HepG2 (cell line): ENCODE data around the gene NME8. TPM values are rescaled to one million over a fixed set of nuclear protein-coding genes. Genes with fewer than 3 reads are reported as not detected.

Experiments used
- BCL3 ChIP-seq: sonication (generic); formaldehyde crosslinking; IDR thresholded peaks from 2 replicates; pipeline ENCODE4 v1.5.1; 2020; ENCODE audit warnings: mild to moderate bottlenecking, missing genetic modification reagents, moderate library complexity
- BRD4 ChIP-seq: sonication (generic); formaldehyde crosslinking; IDR thresholded peaks from 2 replicates; pipeline ENCODE4 v1.4.0; 2020; ENCODE audit warnings: missing genetic modification reagents
- GMEB2 ChIP-seq: IDR thresholded peaks from 2 replicates; pipeline ENCODE4 v1.6.1; 2016; ENCODE audit warnings: missing biosample characterization, missing genetic modification reagents, low read depth
- MAF1 ChIP-seq: sonication (generic); formaldehyde crosslinking; IDR thresholded peaks from 2 replicates; pipeline ENCODE4 v1.5.0; 2020; ENCODE audit warnings: missing genetic modification reagents, borderline replicate concordance
- MYC ChIP-seq: sonication (generic); formaldehyde crosslinking; IDR thresholded peaks from 2 replicates; pipeline ENCODE4 v1.9.0; 2021; ENCODE audit warnings: missing genetic modification reagents, borderline replicate concordance
- THRA ChIP-seq: sonication (generic); formaldehyde crosslinking; IDR thresholded peaks from 2 replicates; pipeline ENCODE4 v1.4.0; 2020; ENCODE audit warnings: missing genetic modification reagents, borderline replicate concordance
- ZBTB40 ChIP-seq, 2 experiments: fragments of 450-650 bp in 1 of 2; sonication (generic) in 1 of 2; formaldehyde crosslinking in 1 of 2; IDR thresholded peaks; 2 replicates each; pipeline versions ENCODE4 v1.6.1 to v1.8.0; 2016 to 2022; ENCODE audit warnings: antibody characterized with exemption in 1 of 2, mild to moderate bottlenecking in 1 of 2, missing genetic modification reagents in 1 of 2
- ZBTB44 ChIP-seq: sonication (generic); formaldehyde crosslinking; IDR thresholded peaks from 2 replicates; pipeline ENCODE4 v1.4.0; 2020; ENCODE audit warnings: missing genetic modification reagents
- ZGPAT ChIP-seq: IDR thresholded peaks from 2 replicates; pipeline ENCODE4 v1.6.1; 2016; ENCODE audit warnings: mild to moderate bottlenecking
- polyA plus RNA-seq, 8 experiments: library from polyadenylated mRNA; depleted of rRNA in 3 of 8; stranded (reverse) in 7 of 8; unstranded in 1 of 8; fragments of >200 nt; fragmentation: Illumina TruSeq in 4 of 8; extraction: Trizol in 4 of 8; gene quantifications; 2 replicates each; pipeline versions ENCODE4 v1.2.1 to v1.2.3, GENCODE V29; 2011 to 2016; ENCODE audit warnings: low read depth in 4 of 8, missing spikeins in 1 of 8, mixed read lengths in 1 of 8; ENCODE audit not compliant: insufficient read depth in 1 of 8
- total RNA-seq, 5 experiments: library from RNA; depleted of rRNA; stranded (reverse); fragments of >200 nt; fragmentation: Illumina TruSeq; extraction: Trizol; gene quantifications; 2 replicates each; pipeline ENCODE4 v1.2.3, GENCODE V29; 2016; ENCODE audit warnings: low read depth in 1 of 5

The NME8 gene
- total and polyA plus RNA-seq, 2 of the 13 experiments (the other 11 are each of a cell fraction or from before 2014, with no cell fraction given), result not detected

GRCh38 chr7:37942934-37943610 lies 94.7 kb downstream of the NME8 start (continued):
- TF ChIP-seq ZBTB40 (IDR thresholded peaks at IDR 0.05), result no peak
- peak; percentile 65; the same call in 1 of the 2 replicates for TF ChIP-seq ZBTB40 (CRISPR knock-in tag; IDR thresholded peaks at IDR 0.05)
- TF ChIP-seq ZGPAT, result peak; percentile 99
- peak; percentile 76; the same call in 1 of the 2 replicates for TF ChIP-seq BRD4 (CRISPR knock-in tag)
- TF ChIP-seq ZBTB44 (CRISPR knock-in tag), result no peak; the same call in 1 of the 2 replicates
- TF ChIP-seq BCL3 (CRISPR knock-in tag), result peak; percentile 88
- TF ChIP-seq GMEB2 (CRISPR knock-in tag), result 0 out of 2 replicates have a peak, but pooled peaks have one; percentile 46
- 0 out of 2 replicates have a peak, but pooled peaks have one; percentile 43 for TF ChIP-seq MAF1
- TF ChIP-seq THRA (CRISPR knock-in tag), result peak; percentile 98
- peak; percentile 76; the same call in 1 of the 2 replicates for TF ChIP-seq MYC (CRISPR knock-in tag)
